GM21717 (cell line): ENCODE results near the gene KDM5C.
"Not testable (repeated sequence)": the region's sequence is repeated elsewhere in the genome, so short reads cannot be mapped to it uniquely, and the experiment has no call there.

ENCODE experiments used
- ATAC-seq: cut with Tn5 transposase; IDR thresholded peaks from one replicate; pipeline ENCODE4 v1.9.1; 2021; ENCODE audit warnings: mild to moderate bottlenecking, moderate library complexity; ENCODE audit not compliant: unreplicated experiment

KDM5C gene

GRCh38 chrX:53194308-53194707 lies 30.7 kb downstream of the KDM5C start:
- ATAC-seq: no peak

GRCh38 chrX:53193093-53193492 lies 31.9 kb downstream of the KDM5C start:
- no peak for ATAC-seq

GRCh38 chrX:53190363-53190960 lies 34.5 kb downstream of the KDM5C start:
- ATAC-seq: no peak

- peak; percentile 86 for ATAC-seq
Measured at GRCh38 chrX:53188763-53189162, 36.2 kb downstream of the KDM5C start.

GRCh38 chrX:53186351-53186750 lies 38.7 kb downstream of the KDM5C start:
- no peak for ATAC-seq

GRCh38 chrX:53184836-53185235 lies 40.2 kb downstream of the KDM5C start:
- no peak for ATAC-seq

- ATAC-seq: no peak
Measured at GRCh38 chrX:53171356-53171755, 53.7 kb downstream of the KDM5C start.

GRCh38 chrX:53166103-53166502 lies 58.9 kb downstream of the KDM5C start:
- ATAC-seq: no peak

- not testable (repeated sequence) for ATAC-seq
Measured at GRCh38 chrX:53164566-53164965, 60.4 kb downstream of the KDM5C start.

- ATAC-seq: no peak
Measured at GRCh38 chrX:53163436-53163835, 61.6 kb downstream of the KDM5C start.

GRCh38 chrX:53160297-53160983 lies 64.6 kb downstream of the KDM5C start:
- no peak for ATAC-seq

- ATAC-seq: no peak
Measured at GRCh38 chrX:53159184-53159583, 65.8 kb downstream of the KDM5C start.

GRCh38 chrX:53156207-53156596 lies 68.8 kb downstream of the KDM5C start:
- no peak for ATAC-seq

- ATAC-seq: no peak
Measured at GRCh38 chrX:53155512-53156206, 69.3 kb downstream of the KDM5C start.

- ATAC-seq: no peak
Measured at GRCh38 chrX:53153581-53153980, 71.4 kb downstream of the KDM5C start.
